CD14-positive monocyte (primary cell): ENCODE data around the gene SELENOO. TPM values are rescaled to one million over a fixed set of nuclear protein-coding genes. Genes with fewer than 3 reads are reported as not detected.
A peak's percentile ranks its signal among the peaks of the same experiment; 100 is the strongest.

Experiments used
- DNase-seq, 3 donors: peaks; one replicate each; pipeline ENCODE4 v3.0.0-alpha.2; 2011 to 2022
- H2AFZ ChIP-seq: 2 replicates; pipeline ENCODE4 v1.6.0; 2012; ENCODE audit warnings: mild to moderate bottlenecking, low read depth, low read length, inconsistent platforms; ENCODE audit not compliant: insufficient read depth, poor library complexity, severe bottlenecking
- H3K27ac ChIP-seq, 2 donors: 1 replicate in 1 of 2; 2 replicates in 1 of 2; pipeline ENCODE4 v1.5.1; 2012 to 2013; ENCODE audit warnings: low read length in 2 of 2, control low read depth in 1 of 2, inconsistent platforms in 1 of 2, low read depth in 1 of 2, mild to moderate bottlenecking in 1 of 2
- H3K27me3 ChIP-seq, 2 donors: one replicate each; pipeline versions ENCODE4 v1.6.0 to v1.6.1; 2011 to 2013; ENCODE audit warnings: low read length in 2 of 2; ENCODE audit not compliant: control insufficient read depth in 2 of 2, insufficient read depth in 2 of 2
- H3K36me3 ChIP-seq, 2 donors: replicated peaks in 1 of 2; 1 replicate in 1 of 2; 2 replicates in 1 of 2; pipeline versions ENCODE4 v1.5.1 to v1.6.1; 2012 to 2013; ENCODE audit warnings: low read length in 2 of 2, control low read depth in 1 of 2, inconsistent platforms in 1 of 2, mild to moderate bottlenecking in 1 of 2; ENCODE audit not compliant: insufficient read depth in 2 of 2, control insufficient read depth in 1 of 2
- H3K4me1 ChIP-seq, 2 donors: 1 replicate in 1 of 2; 2 replicates in 1 of 2; pipeline versions ENCODE4 v1.5.1 to v1.6.1; 2012 to 2013; ENCODE audit warnings: low read length in 2 of 2, control low read depth in 1 of 2, inconsistent platforms in 1 of 2, mild to moderate bottlenecking in 1 of 2, moderate library complexity in 1 of 2; ENCODE audit not compliant: insufficient read depth in 2 of 2, control insufficient read depth in 1 of 2
- H3K4me2 ChIP-seq: replicated peaks from 2 replicates; pipeline ENCODE3; 2012; ENCODE audit warnings: low read length, moderate library complexity, mild to moderate bottlenecking; ENCODE audit not compliant: poor library complexity, severe bottlenecking; ENCODE audit errors: extremely low read depth
- H3K4me3 ChIP-seq, 3 experiments: fragments of 200-600 bp in 1 of 3; sonication (generic) in 1 of 3; replicated peaks in 1 of 3; 1 replicate in 2 of 3; 2 replicates in 1 of 3; pipeline ENCODE4 v1.5.1; 2011 to 2013; ENCODE audit warnings: low read length in 3 of 3, mild to moderate bottlenecking in 3 of 3, control low read depth in 2 of 3, low read depth in 2 of 3, inconsistent platforms in 1 of 3, moderate library complexity in 1 of 3
- H3K79me2 ChIP-seq: 2 replicates; pipeline ENCODE4 v1.6.0; 2012; ENCODE audit warnings: mild to moderate bottlenecking, control low read depth, inconsistent platforms, low read length, moderate library complexity; ENCODE audit not compliant: insufficient read depth
- H3K9ac ChIP-seq: 2 replicates; pipeline ENCODE4 v1.6.0; 2017; ENCODE audit warnings: low read length, mild to moderate bottlenecking; ENCODE audit not compliant: insufficient read depth, poor library complexity, severe bottlenecking
- H3K9me3 ChIP-seq, 2 donors: replicated peaks in 1 of 2; 1 replicate in 1 of 2; 2 replicates in 1 of 2; pipeline versions ENCODE4 v1.5.1 to v1.6.1; 2012 to 2013; ENCODE audit warnings: low read length in 2 of 2, control low read depth in 1 of 2; ENCODE audit not compliant: control insufficient read depth in 1 of 2, insufficient read depth in 1 of 2
- H4K20me1 ChIP-seq: 2 replicates; pipeline ENCODE4 v1.6.0; 2012; ENCODE audit warnings: mild to moderate bottlenecking, low read length, control low read depth, moderate library complexity; ENCODE audit not compliant: insufficient read depth
- H3K27ac Mint-ChIP-seq, 7 donors: one replicate each; pipeline ENCODE4 v1.8.0; 2020; ENCODE audit warnings: mild to moderate bottlenecking in 7 of 7, mixed read lengths in 7 of 7, moderate library complexity in 6 of 7, inconsistent platforms in 2 of 7
- H3K27me3 Mint-ChIP-seq, 3 donors: one replicate each; pipeline ENCODE4 v1.8.0; 2021 to 2022; ENCODE audit warnings: low read depth in 3 of 3, mild to moderate bottlenecking in 3 of 3, mixed read lengths in 3 of 3, moderate library complexity in 3 of 3, inconsistent platforms in 1 of 3
- H3K36me3 Mint-ChIP-seq, 2 donors: one replicate each; pipeline ENCODE4 v1.8.0; 2020; ENCODE audit warnings: mixed read lengths in 2 of 2, inconsistent platforms in 1 of 2, mild to moderate bottlenecking in 1 of 2
- H3K4me1 Mint-ChIP-seq: one replicate; pipeline ENCODE4 v1.8.0; 2020; ENCODE audit warnings: mild to moderate bottlenecking, mixed read lengths
- H3K4me3 Mint-ChIP-seq, 2 donors: one replicate each; pipeline ENCODE4 v1.8.0; 2020; ENCODE audit warnings: mild to moderate bottlenecking in 2 of 2, mixed read lengths in 2 of 2, moderate library complexity in 1 of 2
- H3K9me3 Mint-ChIP-seq, 7 donors: one replicate each; pipeline ENCODE4 v1.8.0; 2020 to 2022; ENCODE audit warnings: mixed read lengths in 7 of 7, mild to moderate bottlenecking in 6 of 7, moderate library complexity in 6 of 7, inconsistent platforms in 2 of 7
- WGBS: methylation state at CpG from one replicate; pipeline ENCODE4 v1.1.5; 2013; ENCODE audit warnings: missing lambda C conversion rate; ENCODE audit not compliant: insufficient coverage; 5-methylcytosine and 5-hydroxymethylcytosine counted together
- intact Hi-C, 2 donors: fragments of 100-400 bp; cut with micrococcal nuclease; formaldehyde crosslinking; loops; one replicate each; pipeline versions ENCODE4 v1.15.0 to v1.15.1; 2023
- polyA plus RNA-seq, 3 donors: library from polyadenylated mRNA; depleted of rRNA in 1 of 3; unstranded in 2 of 3; stranded (reverse) in 1 of 3; fragments of 300-500 nt in 2 of 3; fragments of >200 nt in 1 of 3; fragmentation: Illumina TruSeq in 2 of 3; gene quantifications; 1 replicate in 2 of 3; 2 replicates in 1 of 3; pipeline ENCODE4 v1.2.3, GENCODE V29; 2012 to 2021
- TF ChIP-seq, protein P1 (sequence below): fragments of 200-600 bp; IDR thresholded peaks from one replicate; pipeline ENCODE4 v1.8.0; 2022; ENCODE audit warnings: antibody characterized with exemption, mild to moderate bottlenecking

SELENOO gene
- polyA plus RNA-seq, 3 donors = 2.7 to 76.9 (median 8.7) TPM

DNA sequence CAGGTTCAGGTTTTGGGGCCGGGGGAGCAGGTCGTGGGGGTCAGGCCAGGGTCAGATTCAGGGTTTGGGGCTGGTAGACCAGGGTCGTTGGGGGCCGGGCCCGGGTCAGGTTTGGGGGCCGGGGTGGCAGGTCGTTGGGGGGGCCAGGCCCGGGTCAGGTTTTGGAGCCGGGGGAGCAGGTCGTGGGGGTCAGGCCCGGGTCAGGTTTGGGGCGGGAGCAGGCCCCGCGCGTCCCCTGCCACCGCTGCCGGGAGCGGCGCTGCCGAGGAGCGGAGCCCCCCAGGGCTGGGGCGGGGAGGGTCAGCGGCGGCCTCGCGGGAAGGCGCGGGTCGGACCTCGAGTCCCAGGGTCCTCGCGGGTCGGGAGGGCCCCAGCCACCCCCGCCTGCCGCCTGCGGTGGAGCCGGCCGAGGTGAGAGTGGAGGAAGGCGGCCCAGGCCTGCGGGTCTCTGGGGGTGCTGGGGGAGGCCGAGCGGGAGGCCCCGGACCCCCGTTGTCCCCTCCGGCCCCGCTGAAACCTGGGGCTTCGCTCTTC is 14.6 kb upstream of the SELENOO start:
- H3K4me2 ChIP-seq = peak overlapping the region; percentile 96
- H2AFZ ChIP-seq = no peak overlapping the region
- no peaks in the 10 kb centered on the region for H4K20me1 ChIP-seq
- Mint-ChIP-seq H3K9me3 (no peaks in the 10 kb centered on the region), H3K36me3 (peaks cover 8 to 9% of the 10 kb centered on the region in 2 donors), H3K27ac (peak overlapping the region; percentile 78 to 96 (median 88)), H3K27me3 (peaks cover 0 to 4% (median 2%) of the 10 kb centered on the region in 3 donors), H3K4me1 (peaks cover 50% of the 10 kb centered on the region), H3K4me3 (peak overlapping the region; percentile 95)
- no peak for DNase-seq
- H3K27ac ChIP-seq = peak overlapping the region; percentile 31 to 83
- no peaks in the 10 kb centered on the region for H3K27me3 ChIP-seq
- TF ChIP-seq, protein P1, sequence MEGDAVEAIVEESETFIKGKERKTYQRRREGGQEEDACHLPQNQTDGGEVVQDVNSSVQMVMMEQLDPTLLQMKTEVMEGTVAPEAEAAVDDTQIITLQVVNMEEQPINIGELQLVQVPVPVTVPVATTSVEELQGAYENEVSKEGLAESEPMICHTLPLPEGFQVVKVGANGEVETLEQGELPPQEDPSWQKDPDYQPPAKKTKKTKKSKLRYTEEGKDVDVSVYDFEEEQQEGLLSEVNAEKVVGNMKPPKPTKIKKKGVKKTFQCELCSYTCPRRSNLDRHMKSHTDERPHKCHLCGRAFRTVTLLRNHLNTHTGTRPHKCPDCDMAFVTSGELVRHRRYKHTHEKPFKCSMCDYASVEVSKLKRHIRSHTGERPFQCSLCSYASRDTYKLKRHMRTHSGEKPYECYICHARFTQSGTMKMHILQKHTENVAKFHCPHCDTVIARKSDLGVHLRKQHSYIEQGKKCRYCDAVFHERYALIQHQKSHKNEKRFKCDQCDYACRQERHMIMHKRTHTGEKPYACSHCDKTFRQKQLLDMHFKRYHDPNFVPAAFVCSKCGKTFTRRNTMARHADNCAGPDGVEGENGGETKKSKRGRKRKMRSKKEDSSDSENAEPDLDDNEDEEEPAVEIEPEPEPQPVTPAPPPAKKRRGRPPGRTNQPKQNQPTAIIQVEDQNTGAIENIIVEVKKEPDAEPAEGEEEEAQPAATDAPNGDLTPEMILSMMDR = no peak
- no peaks in the 10 kb centered on the region for H3K9me3 ChIP-seq
- H3K4me3 ChIP-seq = peak overlapping the region; percentile 55 to 86 (median 56)
- peaks cover 43% of the 10 kb centered on the region for H3K79me2 ChIP-seq
- no peaks in the 10 kb centered on the region for H3K36me3 ChIP-seq
- intact Hi-C loops = loop anchor here (2.0 to 5.0 kb wide), 2 partner anchors 13 to 346 kb away; partner anchors contain the start of gene TYMP (in 1 of the 2)
- peak overlapping the region; percentile 83 for H3K9ac ChIP-seq
- peaks cover 63 to 74% of the 10 kb centered on the region in 2 donors for H3K4me1 ChIP-seq
- WGBS = under 1% methylated on average over 44 of the region's 47 CpGs

DNA sequence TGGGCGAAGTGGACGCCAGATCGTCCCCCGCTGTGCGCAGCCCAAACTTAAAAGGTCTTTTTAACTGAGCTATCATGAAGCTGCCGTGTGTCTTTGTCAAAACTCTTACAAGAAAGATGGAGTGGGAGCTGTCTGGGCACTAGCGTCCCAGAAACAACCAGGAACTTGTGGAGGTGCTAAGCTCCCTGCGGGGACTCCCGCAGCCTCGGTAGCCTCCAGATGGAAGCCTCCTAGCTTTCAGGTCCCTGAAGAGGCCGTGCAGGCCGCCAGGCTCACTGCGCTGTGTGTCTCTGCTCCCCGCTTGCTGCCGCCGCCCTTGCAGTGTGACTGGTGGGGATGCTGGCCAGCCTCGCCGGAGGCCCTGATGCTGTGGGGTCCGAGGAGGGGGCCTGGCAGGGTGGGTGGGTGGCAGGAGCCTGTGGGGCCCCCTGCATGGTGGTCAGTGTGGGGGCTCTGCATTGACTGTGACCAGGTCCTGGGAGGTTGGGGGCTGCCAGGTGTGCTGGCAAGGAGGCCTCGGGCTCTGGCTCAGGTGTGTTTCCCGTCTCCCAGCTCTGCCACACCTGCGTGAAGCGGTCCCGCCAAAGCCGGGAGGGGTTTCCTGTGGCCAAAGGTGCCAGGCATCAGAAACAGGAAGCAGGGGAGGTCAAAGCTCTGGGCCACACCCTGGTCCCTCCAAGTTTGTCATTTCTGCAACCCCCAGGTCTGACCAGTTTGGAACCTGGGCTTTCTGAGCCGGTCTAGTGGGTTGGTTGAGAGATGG is 13.9 kb upstream of the SELENOO start:
- Histone ChIP-seq H3K4me3 (peak overlapping the region; percentile 55 to 86 (median 56)), H3K9me3 (no peaks in the 10 kb centered on the region), H4K20me1 (no peaks in the 10 kb centered on the region), H3K4me2 (peak overlapping the region; percentile 96), H3K9ac (peak overlapping the region; percentile 83), H3K36me3 (no peaks in the 10 kb centered on the region), H3K27me3 (no peaks in the 10 kb centered on the region), H3K27ac (peak overlapping the region; percentile 31 to 83), H3K4me1 (peaks cover 70 to 80% of the 10 kb centered on the region in 2 donors), H3K79me2 (peaks cover 48% of the 10 kb centered on the region), H2AFZ (no peak overlapping the region)
- Mint-ChIP-seq H3K4me3 (peak overlapping the region; percentile 95), H3K36me3 (peaks cover 7 to 9% of the 10 kb centered on the region in 2 donors), H3K27ac (peak overlapping the region; percentile 78 to 96 (median 88)), H3K9me3 (no peaks in the 10 kb centered on the region), H3K27me3 (peaks cover 0 to 4% (median 2%) of the 10 kb centered on the region in 3 donors), H3K4me1 (peaks cover 57% of the 10 kb centered on the region)
- DNase-seq = peak in 1 of 3 donors; percentile 22
- intact Hi-C loops = loop anchor here (2.0 to 5.0 kb wide), 2 partner anchors 14 to 345 kb away; partner anchors contain the start of gene TYMP (in 1 of the 2)
- 32% methylated on average over 23 of the region's 26 CpGs for WGBS
- TF ChIP-seq, protein P1 = no peak
